SU-DHL-6 (cell line): ENCODE results near the gene SYPL2.

ENCODE experiments used
- H2AFZ ChIP-seq: fragments of 200-600 bp; sonication (generic); 2 replicates; pipeline ENCODE4 v1.6.1; 2014; ENCODE audit warnings: low read depth, mild to moderate bottlenecking, moderate library complexity, mixed read lengths, antibody characterized with exemption, low read length; ENCODE audit not compliant: severe bottlenecking
- H3F3A ChIP-seq: fragments of 200-600 bp; shearing (Covaris generic); 2 replicates; pipeline ENCODE4 v1.6.0; 2016; ENCODE audit warnings: antibody characterized with exemption, mild to moderate bottlenecking; ENCODE audit not compliant: insufficient read depth
- H3K27ac ChIP-seq: fragments of 200-600 bp; sonication (generic); 2 replicates; pipeline ENCODE4 v1.5.1; 2016; ENCODE audit warnings: low read depth, mild to moderate bottlenecking, low read length, moderate library complexity, mixed read lengths
- H3K27me3 ChIP-seq: fragments of 200-600 bp; sonication (generic), shearing (Covaris generic); 2 replicates; pipeline ENCODE4 v1.6.0; 2014; ENCODE audit warnings: mild to moderate bottlenecking, low read length
- H3K36me3 ChIP-seq: fragments of 200-600 bp; sonication (generic); 2 replicates; pipeline ENCODE4 v1.6.1; 2014; ENCODE audit warnings: mild to moderate bottlenecking, low read length, mixed read lengths
- H3K4me2 ChIP-seq: fragments of 300-600, 200-600 bp; shearing (Covaris generic), sonication (generic); 2 replicates; pipeline ENCODE4 v1.6.0; 2014; ENCODE audit warnings: low read length, low read depth, mild to moderate bottlenecking; ENCODE audit not compliant: poor library complexity, severe bottlenecking
- H3K4me3 ChIP-seq: fragments of 200-600 bp; sonication (generic); 2 replicates; pipeline ENCODE4 v1.5.1; 2014; ENCODE audit warnings: antibody characterized with exemption, low read length, mild to moderate bottlenecking, mixed read lengths; ENCODE audit not compliant: insufficient read depth, poor library complexity, severe bottlenecking
- H3K79me2 ChIP-seq: fragments of 200-600 bp; sonication (generic); 2 replicates; pipeline ENCODE4 v1.6.1; 2014; ENCODE audit warnings: mild to moderate bottlenecking, low read length, moderate library complexity; ENCODE audit not compliant: insufficient read depth
- H3K9ac ChIP-seq: fragments of 200-600 bp; sonication (generic); 2 replicates; pipeline ENCODE4 v1.7.0; 2014; ENCODE audit warnings: mild to moderate bottlenecking, low read length
- H3K9me2 ChIP-seq: fragments of 200-600 bp; sonication (generic); replicated peaks from 2 replicates; pipeline ENCODE4 v1.6.1; 2014; ENCODE audit warnings: low read length; ENCODE audit not compliant: insufficient read depth
- H3K9me3 ChIP-seq: fragments of 200-600 bp; sonication (generic); 2 replicates; pipeline ENCODE4 v1.6.1; 2014; ENCODE audit warnings: low read length, mixed read lengths; ENCODE audit not compliant: insufficient read depth
- H4K20me1 ChIP-seq: fragments of 200-600 bp; sonication (generic); 2 replicates; pipeline ENCODE4 v1.6.1; 2014; ENCODE audit warnings: low read depth, mild to moderate bottlenecking, antibody characterized with exemption, low read length, moderate library complexity, mixed read lengths
- EZH2phosphoT487 ChIP-seq: fragments of 200-600 bp; sonication (generic), shearing (Covaris generic); conservative IDR thresholded peaks from 2 replicates; pipeline ENCODE4 v1.6.1; 2018; ENCODE audit warnings: mild to moderate bottlenecking, antibody characterized with exemption, low read length, moderate library complexity, mixed read lengths
- TF ChIP-seq, protein P1 (sequence below): fragments of 200-600 bp; sonication (generic); IDR thresholded peaks from one replicate; pipeline ENCODE4 v1.5.1; 2017; ENCODE audit warnings: antibody characterized with exemption, mild to moderate bottlenecking, low read length, moderate library complexity; ENCODE audit not compliant: insufficient read depth, poor library complexity, severe bottlenecking

Gene SYPL2

GRCh38 chr1:109522026-109522425 is 55.7 kb downstream of the SYPL2 start:
- Histone ChIP-seq H3K9me2 (no peaks in the 10 kb centered on the region), H3K27ac (no peak overlapping the region), H2AFZ (no peak overlapping the region), H3K27me3 (no peaks in the 10 kb centered on the region), H3K4me3 (no peak overlapping the region), H3K4me2 (no peak overlapping the region), H3K9ac (no peak overlapping the region), H3K9me3 (no peaks in the 10 kb centered on the region), H4K20me1 (no peaks in the 10 kb centered on the region), H3K79me2 (no peaks in the 10 kb centered on the region), H3F3A (no peaks in the 10 kb centered on the region), H3K36me3 (no peaks in the 10 kb centered on the region)
- TF ChIP-seq EZH2phosphoT487: no peak
- TF ChIP-seq, protein P1, sequence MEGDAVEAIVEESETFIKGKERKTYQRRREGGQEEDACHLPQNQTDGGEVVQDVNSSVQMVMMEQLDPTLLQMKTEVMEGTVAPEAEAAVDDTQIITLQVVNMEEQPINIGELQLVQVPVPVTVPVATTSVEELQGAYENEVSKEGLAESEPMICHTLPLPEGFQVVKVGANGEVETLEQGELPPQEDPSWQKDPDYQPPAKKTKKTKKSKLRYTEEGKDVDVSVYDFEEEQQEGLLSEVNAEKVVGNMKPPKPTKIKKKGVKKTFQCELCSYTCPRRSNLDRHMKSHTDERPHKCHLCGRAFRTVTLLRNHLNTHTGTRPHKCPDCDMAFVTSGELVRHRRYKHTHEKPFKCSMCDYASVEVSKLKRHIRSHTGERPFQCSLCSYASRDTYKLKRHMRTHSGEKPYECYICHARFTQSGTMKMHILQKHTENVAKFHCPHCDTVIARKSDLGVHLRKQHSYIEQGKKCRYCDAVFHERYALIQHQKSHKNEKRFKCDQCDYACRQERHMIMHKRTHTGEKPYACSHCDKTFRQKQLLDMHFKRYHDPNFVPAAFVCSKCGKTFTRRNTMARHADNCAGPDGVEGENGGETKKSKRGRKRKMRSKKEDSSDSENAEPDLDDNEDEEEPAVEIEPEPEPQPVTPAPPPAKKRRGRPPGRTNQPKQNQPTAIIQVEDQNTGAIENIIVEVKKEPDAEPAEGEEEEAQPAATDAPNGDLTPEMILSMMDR: no peak

DNA sequence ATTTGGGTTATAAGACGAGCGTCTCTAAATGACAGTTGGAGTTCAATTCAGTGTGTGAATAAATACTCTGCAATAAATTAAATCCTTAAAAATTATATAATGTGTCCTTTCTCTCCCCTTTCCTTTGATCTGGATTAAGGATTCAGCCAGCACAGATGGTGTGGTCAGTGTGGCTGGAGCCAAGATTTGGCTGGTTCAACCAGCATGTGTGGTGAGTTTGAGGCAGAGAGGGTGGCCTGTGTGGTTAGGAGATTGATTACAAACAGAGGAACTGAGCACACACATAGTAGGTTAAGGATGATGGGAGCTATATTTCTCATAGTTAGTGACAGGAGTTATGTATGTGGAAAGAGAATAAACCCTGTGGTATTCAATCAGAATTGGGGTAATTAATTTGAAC is 57.4 kb downstream of the SYPL2 start:
- H3K36me3 ChIP-seq: no peaks in the 10 kb centered on the region
- H3K9ac ChIP-seq: no peak overlapping the region
- H2AFZ ChIP-seq: no peak overlapping the region
- H3K27ac ChIP-seq: no peak overlapping the region
- H3K9me3 ChIP-seq: no peaks in the 10 kb centered on the region
- TF ChIP-seq, protein P1: no peak
- no peak for TF ChIP-seq EZH2phosphoT487
- no peaks in the 10 kb centered on the region for H3K79me2 ChIP-seq
- no peaks in the 10 kb centered on the region for H3K9me2 ChIP-seq
- H3K4me2 ChIP-seq: no peak overlapping the region
- no peaks in the 10 kb centered on the region for H3F3A ChIP-seq
- no peaks in the 10 kb centered on the region for H3K27me3 ChIP-seq
- H3K4me3 ChIP-seq: no peak overlapping the region
- no peaks in the 10 kb centered on the region for H4K20me1 ChIP-seq

DNA sequence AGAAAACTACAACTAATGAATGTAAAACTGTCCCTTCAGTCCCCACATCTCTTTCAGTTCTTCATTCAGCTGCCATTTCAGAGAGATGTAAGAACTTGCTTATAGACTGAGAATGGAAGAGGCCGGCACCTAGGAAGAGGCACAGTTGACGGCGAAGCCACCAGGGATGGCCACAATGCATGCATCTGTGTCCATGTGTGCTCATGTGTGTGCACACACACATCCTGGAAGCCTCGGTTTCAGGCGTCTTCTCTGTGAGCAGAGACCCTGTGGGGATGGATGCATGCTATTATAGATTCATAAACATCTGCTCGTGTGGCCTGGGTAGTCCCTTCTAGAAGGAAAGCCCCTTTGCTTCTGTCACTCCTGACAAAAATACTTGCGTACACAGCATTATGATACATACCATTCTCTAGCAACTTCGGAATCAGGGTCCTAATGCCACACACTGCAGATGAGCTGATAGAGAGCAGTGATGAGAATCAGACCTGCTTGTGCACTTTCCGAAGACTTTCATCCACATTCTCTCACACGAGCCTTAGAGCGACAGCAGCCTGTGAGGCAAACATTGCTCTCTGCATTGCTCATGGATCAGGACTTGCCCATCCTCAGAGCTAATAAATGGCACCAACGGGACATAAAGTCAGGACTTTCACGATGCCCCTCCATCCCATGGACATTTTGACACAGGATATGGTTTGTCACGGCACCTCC is 60.9 kb downstream of the SYPL2 start:
- no peaks in the 10 kb centered on the region for H3K79me2 ChIP-seq
- no peak overlapping the region for H2AFZ ChIP-seq
- H3K27ac ChIP-seq: no peak overlapping the region
- no peak overlapping the region for H3K4me2 ChIP-seq
- no peaks in the 10 kb centered on the region for H3K9me3 ChIP-seq
- no peaks in the 10 kb centered on the region for H3K36me3 ChIP-seq
- H3K4me3 ChIP-seq: no peak overlapping the region
- no peaks in the 10 kb centered on the region for H3K9me2 ChIP-seq
- no peaks in the 10 kb centered on the region for H3K27me3 ChIP-seq
- H3F3A ChIP-seq: no peaks in the 10 kb centered on the region
- H4K20me1 ChIP-seq: no peaks in the 10 kb centered on the region
- no peak overlapping the region for H3K9ac ChIP-seq
- no peak for TF ChIP-seq EZH2phosphoT487
- TF ChIP-seq, protein P1: no peak
